Activated effector memory CD4-positive, alpha-beta T cell treated with anti-CD3 and anti-CD28 coated beads, Interleukin-2, amount 50 U/mL, for 16 hours (primary cell): ENCODE results near the gene DDX23.
"Not testable (repeated sequence)": the region's sequence is repeated elsewhere in the genome, so short reads cannot be mapped to it uniquely, and the experiment has no call there.

ENCODE experiments used
- DNase-seq: peaks from one replicate; pipeline ENCODE4 v3.0.0-alpha.2; 2020

Gene DDX23

GRCh38 chr12:48851883-48852733, at the start of gene DDX23:
TSS of gene DDX23 (minus strand) at chr12:48852163. CDS start at chr12:48845782, 6,381 bp downstream.
- DNase-seq, result peak; percentile 97

- no peak for DNase-seq
These were observed 49.3 kb upstream of the DDX23 start for GRCh38 chr12:48901278-48901677.

GRCh38 chr12:48899651-48900050, 47.7 kb upstream of the DDX23 start:
- no peak for DNase-seq

GRCh38 chr12:48894271-48894670, 42.3 kb upstream of the DDX23 start:
- no peak for DNase-seq

- DNase-seq, result peak; percentile 90
These were observed 38.9 kb upstream of the DDX23 start for GRCh38 chr12:48890657-48891418.

- DNase-seq, result no peak
These were observed 37.7 kb upstream of the DDX23 start for GRCh38 chr12:48889679-48890078.

GRCh38 chr12:48883305-48884161, 31.6 kb upstream of the DDX23 start:
- DNase-seq, result no peak

- DNase-seq, result no peak
These were observed 31.0 kb upstream of the DDX23 start for GRCh38 chr12:48882972-48883304.

- DNase-seq, result no peak
These were observed 30.3 kb upstream of the DDX23 start for GRCh38 chr12:48882315-48882687.

- DNase-seq, result no peak
These were observed 29.8 kb upstream of the DDX23 start for GRCh38 chr12:48881686-48882314.

GRCh38 chr12:48880647-48881046, 28.7 kb upstream of the DDX23 start:
- no peak for DNase-seq

- DNase-seq, result no peak
These were observed 26.6 kb upstream of the DDX23 start for GRCh38 chr12:48878548-48878947.

GRCh38 chr12:48875944-48876515, 24.1 kb upstream of the DDX23 start:
- no peak for DNase-seq

GRCh38 chr12:48873534-48873933, 21.6 kb upstream of the DDX23 start:
- DNase-seq, result not testable (repeated sequence)

GRCh38 chr12:48873096-48873495, 21.1 kb upstream of the DDX23 start:
- no peak for DNase-seq

- DNase-seq, result no peak
These were observed 17.2 kb upstream of the DDX23 start for GRCh38 chr12:48869191-48869590.

- no peak for DNase-seq
These were observed 16.5 kb upstream of the DDX23 start for GRCh38 chr12:48868451-48868850.

GRCh38 chr12:48866052-48866711, 14.2 kb upstream of the DDX23 start:
- no peak for DNase-seq

- DNase-seq, result peak; percentile 93
These were observed 13.5 kb upstream of the DDX23 start, which contains the start of gene RND1 for GRCh38 chr12:48865281-48866051. TSS of gene RND1 (minus strand) at chr12:48865870. CDS start at chr12:48865767, 103 bp downstream.

- no peak for DNase-seq
These were observed 11.3 kb upstream of the DDX23 start for GRCh38 chr12:48863291-48863690.

GRCh38 chr12:48862760-48863159, 10.8 kb upstream of the DDX23 start:
- no peak for DNase-seq
